ENCODE data around the gene NOSTRIN. TPM values are rescaled to one million over a fixed set of nuclear protein-coding genes. Genes with fewer than 3 reads are reported as not detected.

The NOSTRIN gene
- total RNA-seq, 1 experiment from 2014 or later = 3.1 TPM

DNA sequence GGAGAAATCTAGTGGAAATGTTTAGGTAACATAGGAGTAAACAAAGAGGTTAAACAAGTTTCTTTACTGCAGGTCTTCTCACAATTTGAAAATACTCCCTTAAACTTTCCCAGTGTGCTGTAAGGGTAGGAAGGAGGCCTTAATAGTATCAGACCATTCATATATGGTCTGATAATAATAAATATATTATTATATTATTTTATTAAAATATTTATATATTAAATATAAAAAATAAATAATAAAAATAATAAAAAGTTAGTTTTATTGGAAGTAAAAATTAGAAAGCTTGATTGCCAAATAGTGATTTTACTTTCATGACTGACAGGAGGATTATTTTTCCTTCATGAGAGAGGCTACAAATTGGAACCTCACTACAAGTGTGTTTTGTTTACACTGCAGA, 7.1 kb downstream of the NOSTRIN start:
- CTCF ChIA-PET = no interaction called here

More for the DNA sequence above, 7.1 kb downstream of the NOSTRIN start:
- Histone ChIP-seq H3K36me3 (ENCODE audit: control insufficient read depth in 1 of 2, insufficient read depth in 2 of 2, low read length in 2 of 2) (no peaks in the 10 kb centered on the region), H3K9ac (ENCODE audit: low read length) (no peak overlapping the region), H3K9me3 (ENCODE audit: control insufficient read depth in 1 of 2, insufficient read depth in 1 of 2, low read depth in 1 of 2, low read length in 2 of 2) (no peaks in the 10 kb centered on the region), H3K9me2 (ENCODE audit: insufficient read depth) (no peaks in the 10 kb centered on the region), H4K20me1 (ENCODE audit: insufficient read depth) (no peaks in the 10 kb centered on the region), H2AFZ (ENCODE audit: low read depth, low read length, poor library complexity, severe bottlenecking) (no peak overlapping the region), H3K27ac (ENCODE audit: low read depth, low read length) (no peak overlapping the region), H3K4me2 (ENCODE audit: low read length) (no peak overlapping the region), H3K4me3 (replicated peaks in 1 of 2; ENCODE audit: low read depth in 1 of 2, low read length in 2 of 2) (no peak overlapping the region), H3K27me3 (ENCODE audit: insufficient read depth, low read length) (no peaks in the 10 kb centered on the region), H3K79me2 (ENCODE audit: insufficient read depth, low read length) (no peaks in the 10 kb centered on the region), H3K4me1 (ENCODE audit: control insufficient read depth in 1 of 2, insufficient read depth in 2 of 2, low read length in 2 of 2) (no peaks in the 10 kb centered on the region)
- RAD21 ChIA-PET (ENCODE audit: low non-redundant PET in 1 of 2, low total read pairs in 2 of 2, uncharacterized antibody in 2 of 2, unreplicated experiment in 2 of 2) = no interaction called here
- DNase-seq (ENCODE audit: low read depth, low spot score) (no peak), ATAC-seq (no peak)
- POLR2A ChIA-PET = no interaction called here
- intact Hi-C loops (cut with micrococcal nuclease) = no loop called here
- BruUV-seq (replicated peaks) = no TSS peak
- TF ChIP-seq SRF (IDR thresholded peaks at IDR 0.05; ENCODE audit: low read depth) = no peak
- TF ChIP-seq POLR2AphosphoS5 (IDR thresholded peaks at IDR 0.05; ENCODE audit: low read depth, low read length) = no peak
- TF ChIP-seq CEBPB (IDR thresholded peaks at IDR 0.05; ENCODE audit: low read depth) = no peak
- no peak for TF ChIP-seq SP1 (IDR thresholded peaks at IDR 0.05; ENCODE audit: low read depth)
- no peak for TF ChIP-seq CBX3 (IDR thresholded peaks at IDR 0.05; ENCODE audit: low read depth)
- no peak for TF ChIP-seq JUND (IDR thresholded peaks at IDR 0.05)
- no peak for TF ChIP-seq ZFX (IDR thresholded peaks at IDR 0.05)
- TF ChIP-seq FOSL1 (IDR thresholded peaks at IDR 0.05; ENCODE audit: low read depth) = no peak
- TF ChIP-seq, protein P1, sequence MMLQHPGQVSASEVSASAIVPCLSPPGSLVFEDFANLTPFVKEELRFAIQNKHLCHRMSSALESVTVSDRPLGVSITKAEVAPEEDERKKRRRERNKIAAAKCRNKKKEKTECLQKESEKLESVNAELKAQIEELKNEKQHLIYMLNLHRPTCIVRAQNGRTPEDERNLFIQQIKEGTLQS (IDR thresholded peaks at IDR 0.05) = no peak
- TF ChIP-seq ZNF274 (IDR thresholded peaks at IDR 0.05; ENCODE audit: low read depth, low read length) = no peak
- TF ChIP-seq TCF7L2 (IDR thresholded peaks at IDR 0.05; ENCODE audit: borderline replicate concordance, extremely low read depth, insufficient read depth, insufficient read length) = no peak
- TF ChIP-seq, protein P2, sequence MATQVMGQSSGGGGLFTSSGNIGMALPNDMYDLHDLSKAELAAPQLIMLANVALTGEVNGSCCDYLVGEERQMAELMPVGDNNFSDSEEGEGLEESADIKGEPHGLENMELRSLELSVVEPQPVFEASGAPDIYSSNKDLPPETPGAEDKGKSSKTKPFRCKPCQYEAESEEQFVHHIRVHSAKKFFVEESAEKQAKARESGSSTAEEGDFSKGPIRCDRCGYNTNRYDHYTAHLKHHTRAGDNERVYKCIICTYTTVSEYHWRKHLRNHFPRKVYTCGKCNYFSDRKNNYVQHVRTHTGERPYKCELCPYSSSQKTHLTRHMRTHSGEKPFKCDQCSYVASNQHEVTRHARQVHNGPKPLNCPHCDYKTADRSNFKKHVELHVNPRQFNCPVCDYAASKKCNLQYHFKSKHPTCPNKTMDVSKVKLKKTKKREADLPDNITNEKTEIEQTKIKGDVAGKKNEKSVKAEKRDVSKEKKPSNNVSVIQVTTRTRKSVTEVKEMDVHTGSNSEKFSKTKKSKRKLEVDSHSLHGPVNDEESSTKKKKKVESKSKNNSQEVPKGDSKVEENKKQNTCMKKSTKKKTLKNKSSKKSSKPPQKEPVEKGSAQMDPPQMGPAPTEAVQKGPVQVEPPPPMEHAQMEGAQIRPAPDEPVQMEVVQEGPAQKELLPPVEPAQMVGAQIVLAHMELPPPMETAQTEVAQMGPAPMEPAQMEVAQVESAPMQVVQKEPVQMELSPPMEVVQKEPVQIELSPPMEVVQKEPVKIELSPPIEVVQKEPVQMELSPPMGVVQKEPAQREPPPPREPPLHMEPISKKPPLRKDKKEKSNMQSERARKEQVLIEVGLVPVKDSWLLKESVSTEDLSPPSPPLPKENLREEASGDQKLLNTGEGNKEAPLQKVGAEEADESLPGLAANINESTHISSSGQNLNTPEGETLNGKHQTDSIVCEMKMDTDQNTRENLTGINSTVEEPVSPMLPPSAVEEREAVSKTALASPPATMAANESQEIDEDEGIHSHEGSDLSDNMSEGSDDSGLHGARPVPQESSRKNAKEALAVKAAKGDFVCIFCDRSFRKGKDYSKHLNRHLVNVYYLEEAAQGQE (IDR thresholded peaks at IDR 0.05; ENCODE audit: low read depth) = no peak
- TF ChIP-seq EGR1 (IDR thresholded peaks at IDR 0.05; ENCODE audit: low read depth) = no peak
- TF ChIP-seq POLR2A (IDR thresholded peaks at IDR 0.05; ENCODE audit: borderline replicate concordance, extremely low read depth, insufficient read depth, insufficient read length) = no peak
- TF ChIP-seq, protein P3, sequence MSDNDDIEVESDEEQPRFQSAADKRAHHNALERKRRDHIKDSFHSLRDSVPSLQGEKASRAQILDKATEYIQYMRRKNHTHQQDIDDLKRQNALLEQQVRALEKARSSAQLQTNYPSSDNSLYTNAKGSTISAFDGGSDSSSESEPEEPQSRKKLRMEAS (IDR thresholded peaks at IDR 0.05) = no peak
- no peak for TF ChIP-seq RAD21 (IDR thresholded peaks at IDR 0.05; ENCODE audit: low read depth)
- TF ChIP-seq EZH2 (IDR thresholded peaks at IDR 0.05) = no peak
- TF ChIP-seq, protein P4, sequence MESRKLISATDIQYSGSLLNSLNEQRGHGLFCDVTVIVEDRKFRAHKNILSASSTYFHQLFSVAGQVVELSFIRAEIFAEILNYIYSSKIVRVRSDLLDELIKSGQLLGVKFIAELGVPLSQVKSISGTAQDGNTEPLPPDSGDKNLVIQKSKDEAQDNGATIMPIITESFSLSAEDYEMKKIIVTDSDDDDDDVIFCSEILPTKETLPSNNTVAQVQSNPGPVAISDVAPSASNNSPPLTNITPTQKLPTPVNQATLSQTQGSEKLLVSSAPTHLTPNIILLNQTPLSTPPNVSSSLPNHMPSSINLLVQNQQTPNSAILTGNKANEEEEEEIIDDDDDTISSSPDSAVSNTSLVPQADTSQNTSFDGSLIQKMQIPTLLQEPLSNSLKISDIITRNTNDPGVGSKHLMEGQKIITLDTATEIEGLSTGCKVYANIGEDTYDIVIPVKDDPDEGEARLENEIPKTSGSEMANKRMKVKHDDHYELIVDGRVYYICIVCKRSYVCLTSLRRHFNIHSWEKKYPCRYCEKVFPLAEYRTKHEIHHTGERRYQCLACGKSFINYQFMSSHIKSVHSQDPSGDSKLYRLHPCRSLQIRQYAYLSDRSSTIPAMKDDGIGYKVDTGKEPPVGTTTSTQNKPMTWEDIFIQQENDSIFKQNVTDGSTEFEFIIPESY (IDR thresholded peaks at IDR 0.05; ENCODE audit: extremely low read depth, insufficient replicate concordance, low read length) = no peak
- no peak for TF ChIP-seq ELF1 (IDR thresholded peaks at IDR 0.05; ENCODE audit: borderline replicate concordance, low read depth)
- TF ChIP-seq, protein P5, sequence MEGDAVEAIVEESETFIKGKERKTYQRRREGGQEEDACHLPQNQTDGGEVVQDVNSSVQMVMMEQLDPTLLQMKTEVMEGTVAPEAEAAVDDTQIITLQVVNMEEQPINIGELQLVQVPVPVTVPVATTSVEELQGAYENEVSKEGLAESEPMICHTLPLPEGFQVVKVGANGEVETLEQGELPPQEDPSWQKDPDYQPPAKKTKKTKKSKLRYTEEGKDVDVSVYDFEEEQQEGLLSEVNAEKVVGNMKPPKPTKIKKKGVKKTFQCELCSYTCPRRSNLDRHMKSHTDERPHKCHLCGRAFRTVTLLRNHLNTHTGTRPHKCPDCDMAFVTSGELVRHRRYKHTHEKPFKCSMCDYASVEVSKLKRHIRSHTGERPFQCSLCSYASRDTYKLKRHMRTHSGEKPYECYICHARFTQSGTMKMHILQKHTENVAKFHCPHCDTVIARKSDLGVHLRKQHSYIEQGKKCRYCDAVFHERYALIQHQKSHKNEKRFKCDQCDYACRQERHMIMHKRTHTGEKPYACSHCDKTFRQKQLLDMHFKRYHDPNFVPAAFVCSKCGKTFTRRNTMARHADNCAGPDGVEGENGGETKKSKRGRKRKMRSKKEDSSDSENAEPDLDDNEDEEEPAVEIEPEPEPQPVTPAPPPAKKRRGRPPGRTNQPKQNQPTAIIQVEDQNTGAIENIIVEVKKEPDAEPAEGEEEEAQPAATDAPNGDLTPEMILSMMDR (IDR thresholded peaks at IDR 0.05 in 2 of 3, conservative IDR thresholded peaks at IDR 0.05 in 1 of 3; ENCODE audit: borderline replicate concordance in 1 of 3, insufficient read depth in 1 of 3, low read depth in 2 of 3, low read length in 2 of 3) = no peak

All from HCT116 (cell line).